Spleen (tissue), 11 donors: ENCODE results near the gene ASXL3. TPM values are rescaled to one million over a fixed set of nuclear protein-coding genes. Genes with fewer than 3 reads are reported as not detected.

Experiments used
- DNase-seq: peaks from one replicate; pipeline ENCODE4 v3.0.0-alpha.2; 2020
- H3K27ac ChIP-seq, 8 donors: fragments of 200-600 bp; sonication (generic) in 7 of 8; 1 replicate in 4 of 8; 2 replicates in 4 of 8; pipeline versions ENCODE4 v1.5.0 to v1.8.0; 2016 to 2021; ENCODE audit warnings: inconsistent platforms in 4 of 8, mild to moderate bottlenecking in 4 of 8, moderate library complexity in 1 of 8
- H3K27me3 ChIP-seq, 7 donors: fragments of 200-600 bp; sonication (generic) in 6 of 7; replicated peaks in 1 of 7; 1 replicate in 4 of 7; 2 replicates in 3 of 7; pipeline versions ENCODE4 v1.5.0 to v1.8.0; 2016 to 2021; ENCODE audit warnings: inconsistent platforms in 3 of 7, mild to moderate bottlenecking in 1 of 7
- H3K36me3 ChIP-seq, 6 donors: fragments of 200-600 bp; sonication (generic) in 5 of 6; 1 replicate in 4 of 6; 2 replicates in 2 of 6; pipeline versions ENCODE4 v1.5.0 to v1.8.0; 2016 to 2021; ENCODE audit warnings: inconsistent platforms in 2 of 6
- H3K4me1 ChIP-seq, 6 donors: fragments of 200-600 bp; sonication (generic) in 5 of 6; 1 replicate in 3 of 6; 2 replicates in 3 of 6; pipeline versions ENCODE4 v1.5.0 to v1.8.0; 2016 to 2021; ENCODE audit warnings: inconsistent platforms in 3 of 6
- H3K4me3 ChIP-seq, 8 donors: fragments of 200-600 bp; sonication (generic) in 7 of 8; 1 replicate in 4 of 8; 2 replicates in 4 of 8; pipeline versions ENCODE4 v1.5.0 to v1.8.0; 2016 to 2021; ENCODE audit warnings: inconsistent platforms in 4 of 8, mild to moderate bottlenecking in 4 of 8, moderate library complexity in 2 of 8
- H3K9me3 ChIP-seq, 8 donors: fragments of 200-600 bp; sonication (generic) in 7 of 8; 1 replicate in 4 of 8; 2 replicates in 4 of 8; pipeline versions ENCODE4 v1.5.0 to v1.8.0; 2016 to 2021; ENCODE audit warnings: inconsistent platforms in 4 of 8
- POLR2A ChIP-seq, 3 donors: fragments of 450-650 bp; IDR thresholded peaks; one replicate each; pipeline ENCODE4 v1.5.1; 2017; ENCODE audit warnings: antibody characterized with exemption in 3 of 3, mild to moderate bottlenecking in 1 of 3
- POLR2AphosphoS5 ChIP-seq, 3 donors: sonication (generic); formaldehyde crosslinking; IDR thresholded peaks; one replicate each; pipeline ENCODE4 v1.5.1; 2017; ENCODE audit warnings: antibody characterized with exemption in 3 of 3
- WGBS, 5 donors: extraction: QIAGEN DNeasy Blood & Tissue Kit in 3 of 5; methylation state at CpG; one replicate each; pipeline versions ENCODE4 v1.1.5 to v1.1.7; 2013 to 2018; 5-methylcytosine and 5-hydroxymethylcytosine counted together
- intact Hi-C: fragments of 100-400 bp; cut with DNase I; formaldehyde crosslinking; loops from one replicate; pipeline ENCODE4 v1.15.0; 2023; ENCODE audit warnings: low total_unique reads
- polyA plus RNA-seq, 3 donors: library from polyadenylated mRNA; stranded (reverse); fragments of 200-250 nt; gene quantifications; one replicate each; pipeline ENCODE4 v1.2.1, GENCODE V29; 2013
- total RNA-seq, 7 donors: library from RNA; depleted of rRNA in 3 of 7; stranded (reverse); fragments of >200 nt in 3 of 7; fragmentation: NEBNext Ultra II Directional in 4 of 7; extraction: Animal tissue kit (Norgen Biotek cat#: 25700) in 4 of 7; gene quantifications; one replicate each; pipeline versions ENCODE4 v1.1.0 to v1.2.1, GENCODE V29; 2016 to 2021
- TF ChIP-seq, protein P1 (sequence below), 11 experiments: fragments of 200-600 bp in 7 of 11; fragments of 450-650 bp in 4 of 11; sonication (generic) in 4 of 11; IDR thresholded peaks in 8 of 11; conservative IDR thresholded peaks in 3 of 11; 1 replicate in 7 of 11; 2 replicates in 4 of 11; pipeline versions ENCODE4 v1.4.0 to v1.8.0; 2016 to 2021; ENCODE audit warnings: antibody characterized with exemption in 11 of 11, inconsistent platforms in 4 of 11, mild to moderate bottlenecking in 1 of 11
- donor health status: healthy with polysubstance abuse.
- donor health status: DM: no; HTN: no; CAD: no; lungs with moderate emphysema.
- donor health status: DM: no; HTN: no; CAD: no.
- donor health status: Bipolar disorder and iron deficiency.
- donor health status: healthy.
- donor health status: DM: no; HTN: no; CAD: no.
- donor health status: DM: yes; HTN: yes; CAD: no.

The ASXL3 gene
- total and polyA plus RNA-seq, 10 donors, result 0.02 to 3.5 (median 0.76) TPM

DNA sequence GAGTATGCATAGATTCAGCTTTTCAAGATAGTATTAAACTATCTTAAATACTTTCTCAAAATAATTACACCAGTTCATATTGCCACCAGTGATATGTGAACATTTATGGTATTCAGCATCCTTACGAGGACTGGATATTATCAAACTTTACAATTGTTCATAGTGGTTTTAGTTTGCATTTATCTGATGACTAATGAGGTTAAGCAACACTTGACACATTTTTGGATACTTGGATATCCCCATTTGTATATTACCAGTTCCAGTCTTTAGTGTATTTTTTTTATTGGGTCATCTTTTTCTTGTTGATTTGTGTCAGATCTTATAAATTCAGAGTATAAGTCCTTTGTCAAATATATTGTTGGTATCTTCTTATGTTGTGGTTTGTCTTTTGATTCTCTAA lies 128.4 kb downstream of the ASXL3 start:
- Histone ChIP-seq H3K4me1 (no peaks in the 10 kb centered on the region), H3K36me3 (no peaks in the 10 kb centered on the region), H3K4me3 (no peak overlapping the region), H3K27ac (no peak overlapping the region), H3K9me3 (no peaks in the 10 kb centered on the region), H3K27me3 (no peaks in the 10 kb centered on the region)
- no peak for DNase-seq
- intact Hi-C loops, result no loop called here
- TF ChIP-seq POLR2AphosphoS5 (IDR thresholded peaks at IDR 0.05) (no peak), POLR2A (IDR thresholded peaks at IDR 0.05) (no peak)
- TF ChIP-seq, protein P1, sequence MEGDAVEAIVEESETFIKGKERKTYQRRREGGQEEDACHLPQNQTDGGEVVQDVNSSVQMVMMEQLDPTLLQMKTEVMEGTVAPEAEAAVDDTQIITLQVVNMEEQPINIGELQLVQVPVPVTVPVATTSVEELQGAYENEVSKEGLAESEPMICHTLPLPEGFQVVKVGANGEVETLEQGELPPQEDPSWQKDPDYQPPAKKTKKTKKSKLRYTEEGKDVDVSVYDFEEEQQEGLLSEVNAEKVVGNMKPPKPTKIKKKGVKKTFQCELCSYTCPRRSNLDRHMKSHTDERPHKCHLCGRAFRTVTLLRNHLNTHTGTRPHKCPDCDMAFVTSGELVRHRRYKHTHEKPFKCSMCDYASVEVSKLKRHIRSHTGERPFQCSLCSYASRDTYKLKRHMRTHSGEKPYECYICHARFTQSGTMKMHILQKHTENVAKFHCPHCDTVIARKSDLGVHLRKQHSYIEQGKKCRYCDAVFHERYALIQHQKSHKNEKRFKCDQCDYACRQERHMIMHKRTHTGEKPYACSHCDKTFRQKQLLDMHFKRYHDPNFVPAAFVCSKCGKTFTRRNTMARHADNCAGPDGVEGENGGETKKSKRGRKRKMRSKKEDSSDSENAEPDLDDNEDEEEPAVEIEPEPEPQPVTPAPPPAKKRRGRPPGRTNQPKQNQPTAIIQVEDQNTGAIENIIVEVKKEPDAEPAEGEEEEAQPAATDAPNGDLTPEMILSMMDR (IDR thresholded peaks at IDR 0.05 in 8 of 11, conservative IDR thresholded peaks at IDR 0.05 in 3 of 11), result no peak
- 0 to 59% (median 42%) methylated on average over 1 of the region's 1 CpG for WGBS, 5 donors

DNA sequence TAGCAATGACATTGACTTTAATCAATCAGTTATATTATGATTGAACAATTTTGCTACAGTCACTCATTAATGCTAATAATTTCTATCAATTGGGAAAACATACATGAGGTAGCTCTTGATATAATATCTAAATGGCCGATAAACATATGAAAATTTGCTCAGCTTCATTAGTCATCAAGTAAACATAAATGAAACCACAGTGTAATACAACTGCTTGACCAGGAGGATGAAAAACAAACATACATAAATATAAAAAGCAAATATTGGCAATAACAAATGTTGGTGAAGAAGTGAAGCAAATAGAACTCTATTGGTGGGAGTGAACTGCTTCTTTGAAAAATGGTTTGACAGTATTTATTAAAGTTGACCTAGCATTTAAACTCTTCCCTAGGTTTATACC lies 130.9 kb downstream of the ASXL3 start:
- intact Hi-C loops, result no loop called here
- Histone ChIP-seq H3K9me3 (no peaks in the 10 kb centered on the region), H3K4me3 (no peak overlapping the region), H3K27me3 (no peaks in the 10 kb centered on the region), H3K4me1 (no peaks in the 10 kb centered on the region), H3K27ac (no peak overlapping the region), H3K36me3 (no peaks in the 10 kb centered on the region)
- no peak for DNase-seq
- TF ChIP-seq POLR2AphosphoS5 (IDR thresholded peaks at IDR 0.05), result no peak
- no peak for TF ChIP-seq POLR2A (IDR thresholded peaks at IDR 0.05)
- TF ChIP-seq, protein P1 (IDR thresholded peaks at IDR 0.05 in 8 of 11, conservative IDR thresholded peaks at IDR 0.05 in 3 of 11), result no peak
- WGBS, 5 donors, result 83 to 96% (median 85%) methylated on average over 1 of the region's 1 CpG

DNA sequence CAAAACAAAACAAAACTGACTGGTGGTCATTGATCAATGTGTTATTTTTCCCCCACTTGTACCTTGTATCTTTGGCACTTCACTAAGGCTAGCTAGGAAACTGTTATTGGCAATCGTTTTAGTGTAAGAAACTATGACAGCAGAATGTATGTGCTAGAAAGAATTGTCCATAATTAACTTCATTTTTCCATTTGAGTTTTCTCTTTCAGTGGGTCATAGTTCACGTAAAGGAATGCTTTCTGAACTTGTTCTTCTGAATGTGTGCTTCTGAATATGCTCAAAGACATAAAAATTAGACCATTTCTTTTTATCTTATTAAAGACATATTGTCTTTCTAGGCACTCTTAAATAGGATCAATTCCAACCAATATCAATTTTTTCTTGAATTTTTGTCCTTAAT lies 132.2 kb downstream of the ASXL3 start:
- H3K36me3 ChIP-seq, result no peaks in the 10 kb centered on the region
- no peaks in the 10 kb centered on the region for H3K9me3 ChIP-seq
- H3K27me3 ChIP-seq, result no peaks in the 10 kb centered on the region
- no peak for TF ChIP-seq POLR2AphosphoS5 (IDR thresholded peaks at IDR 0.05)
- TF ChIP-seq, protein P1 (IDR thresholded peaks at IDR 0.05 in 8 of 11, conservative IDR thresholded peaks at IDR 0.05 in 3 of 11), result no peak
- no peak for TF ChIP-seq POLR2A (IDR thresholded peaks at IDR 0.05)
- intact Hi-C loops, result no loop called here
- no peak for DNase-seq
- H3K4me3 ChIP-seq, result no peak overlapping the region
- H3K27ac ChIP-seq, result no peak overlapping the region
- H3K4me1 ChIP-seq, result no peaks in the 10 kb centered on the region
- 62 to 81% (median 70%) methylated on average over 2 of the region's 2 CpGs for WGBS, 5 donors

DNA sequence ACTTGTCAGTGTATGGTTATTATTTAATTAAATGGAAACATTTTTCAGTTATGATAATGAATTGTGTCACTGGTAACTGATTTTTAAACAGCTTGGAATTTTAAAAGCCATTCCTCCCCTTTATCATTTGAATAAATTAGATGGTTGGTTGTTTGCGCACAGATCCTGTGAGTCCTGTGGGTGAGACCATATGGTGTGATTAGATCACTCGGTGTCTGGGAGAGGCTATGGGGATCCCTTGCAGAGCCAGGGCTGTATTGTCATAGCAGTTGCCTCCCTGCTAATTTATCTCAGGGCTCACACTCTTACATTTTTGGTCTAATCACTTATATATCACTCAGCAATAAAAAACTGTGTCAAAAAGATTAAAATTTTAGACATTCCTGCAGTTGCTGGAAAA lies 133.5 kb downstream of the ASXL3 start:
- Histone ChIP-seq H3K27me3 (no peaks in the 10 kb centered on the region), H3K4me1 (no peaks in the 10 kb centered on the region), H3K27ac (no peak overlapping the region), H3K36me3 (no peaks in the 10 kb centered on the region), H3K4me3 (no peak overlapping the region), H3K9me3 (no peaks in the 10 kb centered on the region)
- 84 to 89% (median 86%) methylated on average over 2 of the region's 2 CpGs for WGBS, 5 donors
- intact Hi-C loops, result no loop called here
- TF ChIP-seq, protein P1 (IDR thresholded peaks at IDR 0.05 in 8 of 11, conservative IDR thresholded peaks at IDR 0.05 in 3 of 11), result no peak
- TF ChIP-seq POLR2A (IDR thresholded peaks at IDR 0.05), result no peak
- TF ChIP-seq POLR2AphosphoS5 (IDR thresholded peaks at IDR 0.05), result no peak
- no peak for DNase-seq
